HFF-Myc (cell line): Measurements from ENCODE around the gene IRX4.

ENCODE experiments used
- DNase-seq: peaks from one replicate; pipeline ENCODE4 v3.0.0-alpha.2; 2011; ENCODE audit warnings: low read depth; ENCODE audit errors: extremely low read depth
- H3K4me3 ChIP-seq: replicated peaks from 2 replicates; pipeline ENCODE4 v1.5.1; 2011; ENCODE audit warnings: low read depth, mild to moderate bottlenecking, control low read depth, low read length
- TF ChIP-seq, protein P1 (sequence below): IDR thresholded peaks from 2 replicates; pipeline ENCODE4 v1.5.1; 2012; ENCODE audit warnings: mild to moderate bottlenecking, low read depth, low read length, control low read depth; ENCODE audit errors: missing control alignments

Gene IRX4

DNA sequence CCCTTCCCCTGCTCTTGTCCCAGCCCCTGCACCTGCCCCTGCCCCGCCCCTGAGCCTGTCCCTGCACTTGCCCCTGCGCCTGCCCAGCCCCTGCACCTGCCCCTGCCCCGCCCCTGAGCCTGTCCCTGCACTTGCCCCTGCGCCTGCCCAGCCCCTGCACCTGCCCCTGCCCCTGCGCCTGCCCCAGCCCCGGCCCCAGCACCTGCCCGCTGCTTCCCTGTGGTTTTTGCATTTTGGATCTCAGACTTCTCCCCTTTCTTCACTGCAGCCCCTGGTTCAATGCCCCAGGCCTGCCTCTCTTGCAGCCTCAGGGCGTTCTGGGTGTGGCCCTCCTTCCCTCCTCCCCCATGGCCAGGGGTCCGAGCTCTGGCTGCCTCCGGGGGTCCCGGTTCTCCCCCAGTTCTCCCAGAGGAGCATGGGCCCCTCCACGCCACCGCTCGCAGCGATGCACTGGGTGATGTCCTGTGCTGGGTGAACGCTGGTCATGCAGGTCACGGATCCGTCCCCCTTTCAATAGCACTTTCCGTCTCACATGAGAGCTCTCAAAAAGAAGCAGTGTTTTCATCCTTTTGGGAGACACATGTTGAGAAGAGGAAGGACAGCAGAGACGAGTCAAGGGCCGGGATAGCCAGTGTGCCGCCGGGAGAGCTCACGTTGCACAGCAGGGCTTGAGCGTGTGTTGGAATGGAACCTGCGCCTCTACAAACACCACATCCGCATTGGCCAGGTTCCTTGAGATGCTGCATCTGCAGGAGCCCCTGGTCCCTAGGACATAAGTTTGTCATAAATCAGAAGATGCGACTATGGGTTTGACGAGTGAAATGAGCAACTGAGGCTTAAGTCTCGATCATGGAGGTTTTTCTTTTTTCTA, 44.0 kb upstream of the IRX4 start:
- no peak for DNase-seq
- TF ChIP-seq, protein P1, sequence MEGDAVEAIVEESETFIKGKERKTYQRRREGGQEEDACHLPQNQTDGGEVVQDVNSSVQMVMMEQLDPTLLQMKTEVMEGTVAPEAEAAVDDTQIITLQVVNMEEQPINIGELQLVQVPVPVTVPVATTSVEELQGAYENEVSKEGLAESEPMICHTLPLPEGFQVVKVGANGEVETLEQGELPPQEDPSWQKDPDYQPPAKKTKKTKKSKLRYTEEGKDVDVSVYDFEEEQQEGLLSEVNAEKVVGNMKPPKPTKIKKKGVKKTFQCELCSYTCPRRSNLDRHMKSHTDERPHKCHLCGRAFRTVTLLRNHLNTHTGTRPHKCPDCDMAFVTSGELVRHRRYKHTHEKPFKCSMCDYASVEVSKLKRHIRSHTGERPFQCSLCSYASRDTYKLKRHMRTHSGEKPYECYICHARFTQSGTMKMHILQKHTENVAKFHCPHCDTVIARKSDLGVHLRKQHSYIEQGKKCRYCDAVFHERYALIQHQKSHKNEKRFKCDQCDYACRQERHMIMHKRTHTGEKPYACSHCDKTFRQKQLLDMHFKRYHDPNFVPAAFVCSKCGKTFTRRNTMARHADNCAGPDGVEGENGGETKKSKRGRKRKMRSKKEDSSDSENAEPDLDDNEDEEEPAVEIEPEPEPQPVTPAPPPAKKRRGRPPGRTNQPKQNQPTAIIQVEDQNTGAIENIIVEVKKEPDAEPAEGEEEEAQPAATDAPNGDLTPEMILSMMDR: no peak

DNA sequence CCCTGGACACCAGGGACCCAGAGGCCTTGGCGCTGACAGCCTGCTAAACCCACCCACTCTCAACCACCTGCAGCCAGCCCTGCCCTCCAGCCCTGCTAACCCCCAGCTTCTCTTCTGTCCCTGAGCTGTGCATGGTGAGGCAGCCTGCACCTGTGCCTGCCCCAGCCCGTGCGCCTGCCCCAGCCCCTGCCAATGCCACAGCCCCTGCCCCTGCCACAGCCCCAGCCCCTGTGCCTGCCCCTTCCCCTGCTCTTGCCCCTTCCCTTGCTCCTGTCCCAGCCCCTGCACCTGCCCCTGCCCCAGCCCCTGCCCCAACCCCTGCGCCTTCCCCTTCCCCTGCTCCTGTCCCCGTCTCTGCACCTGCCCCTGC, 43.3 kb upstream of the IRX4 start:
- DNase-seq: no peak
- TF ChIP-seq, protein P1: no peak
- no peak overlapping the region for H3K4me3 ChIP-seq

More for the DNA sequence above, 44.0 kb upstream of the IRX4 start:
- no peak overlapping the region for H3K4me3 ChIP-seq

DNA sequence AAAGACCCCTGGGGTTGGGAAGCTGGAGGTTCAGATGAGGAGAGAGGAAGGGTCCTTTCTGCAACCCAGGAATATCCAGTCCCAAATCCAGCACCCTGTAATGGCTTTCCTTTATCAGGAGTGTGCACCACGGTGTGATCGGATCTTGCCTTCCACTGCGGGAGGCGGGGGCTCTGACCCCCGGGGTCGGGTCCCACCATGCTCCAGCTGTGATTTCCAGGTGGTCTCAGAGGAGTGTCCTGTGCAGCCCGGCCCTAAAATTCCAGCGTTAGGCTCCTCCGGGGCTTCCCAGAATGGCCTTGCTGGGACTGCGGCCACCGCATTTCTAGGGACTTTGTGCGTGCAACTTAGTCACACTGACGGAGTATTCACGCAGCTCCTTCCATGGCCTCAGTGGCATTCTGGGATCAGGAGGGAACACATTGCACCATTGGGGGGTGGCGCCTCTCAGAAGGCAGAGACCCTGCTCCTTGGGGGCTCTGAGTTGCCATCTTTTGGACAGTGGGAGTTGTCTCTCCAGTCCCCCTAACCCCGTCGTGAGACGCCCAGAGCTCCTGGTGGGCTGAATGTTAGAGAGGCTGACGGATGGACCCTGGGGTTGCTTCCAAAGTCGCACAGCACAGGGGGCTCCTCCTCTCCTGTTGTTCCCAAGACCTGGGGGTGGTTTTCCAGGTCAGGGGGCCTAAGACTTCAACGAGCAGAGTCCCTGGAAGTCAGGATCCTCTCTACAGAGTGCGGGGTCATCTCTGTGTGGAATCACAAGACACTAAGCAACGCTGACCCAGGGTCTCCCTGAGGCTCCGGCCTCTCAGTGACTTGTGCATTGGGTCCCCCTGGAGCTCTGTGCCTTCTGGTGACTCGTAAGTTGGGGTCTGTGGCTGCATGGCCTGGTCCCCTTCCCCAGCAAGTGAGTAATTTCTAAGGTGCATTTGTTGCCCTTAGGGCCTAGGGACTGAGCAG, 42.7 kb upstream of the IRX4 start:
- TF ChIP-seq, protein P1: no peak
- H3K4me3 ChIP-seq: no peak overlapping the region

DNA sequence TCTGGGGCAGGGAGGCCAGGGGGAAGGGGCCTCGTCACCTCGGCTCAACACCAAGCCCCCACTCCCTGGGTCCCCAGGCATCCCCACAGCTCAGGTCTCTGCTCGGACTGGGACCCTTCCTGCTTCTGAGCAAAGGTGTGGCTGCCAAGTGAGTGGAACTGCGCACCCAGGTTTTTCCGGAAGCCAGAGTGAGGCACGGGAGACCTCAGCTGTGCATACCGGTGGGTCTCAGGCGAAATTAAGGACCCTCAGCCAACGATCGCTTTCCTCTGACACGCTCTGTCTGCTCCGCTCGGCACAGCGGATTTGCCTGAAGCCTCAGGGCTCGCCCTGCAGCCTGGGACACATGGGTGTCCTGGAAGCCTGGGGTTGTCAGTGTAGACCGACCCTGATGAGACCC, 41.0 kb upstream of the IRX4 start:
- TF ChIP-seq, protein P1: no peak
- DNase-seq: no peak

More for the DNA sequence above, 42.7 kb upstream of the IRX4 start:
- no peak for DNase-seq

DNA sequence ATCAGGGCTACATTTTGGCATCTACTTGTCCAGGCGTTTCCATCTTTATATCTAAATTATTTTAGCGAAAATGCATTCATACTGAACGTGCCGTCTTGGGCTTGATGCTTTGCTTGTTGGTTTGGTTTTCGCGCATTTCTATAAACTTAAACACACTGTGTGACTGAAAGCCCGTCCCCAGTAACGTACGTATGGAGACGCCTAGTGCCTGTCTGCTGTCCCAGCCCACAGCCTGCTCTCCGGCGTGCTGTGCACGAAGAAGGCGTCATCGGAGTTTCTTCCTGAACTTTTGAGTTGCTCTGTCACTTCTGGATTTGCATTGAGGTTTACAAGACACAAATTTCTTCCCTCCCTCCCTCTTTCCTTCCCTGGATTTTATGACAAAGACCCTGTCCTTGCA, 40.6 kb upstream of the IRX4 start:
- no peak overlapping the region for H3K4me3 ChIP-seq
- DNase-seq: no peak
- TF ChIP-seq, protein P1: no peak

More for the DNA sequence above, 41.0 kb upstream of the IRX4 start:
- no peak overlapping the region for H3K4me3 ChIP-seq

DNA sequence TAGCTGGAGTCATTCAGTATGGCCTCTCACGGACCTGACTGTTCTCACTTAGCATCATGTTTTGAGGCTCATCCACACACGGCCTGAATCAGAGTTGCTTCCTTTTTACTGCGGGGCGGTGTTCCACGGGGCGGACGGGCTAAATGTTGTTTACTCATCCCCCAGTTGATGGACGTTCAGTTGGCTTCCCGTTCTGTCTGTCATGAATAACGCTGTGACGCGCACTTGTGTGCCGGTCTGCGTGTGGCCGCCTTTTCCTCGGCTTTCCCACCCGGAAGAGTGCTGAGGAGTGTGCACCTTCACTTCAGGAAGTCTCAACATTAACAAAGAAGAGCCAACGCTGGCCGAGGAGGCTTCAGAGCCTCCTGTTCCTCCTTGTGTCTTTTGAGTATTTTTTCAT, 39.0 kb upstream of the IRX4 start:
- TF ChIP-seq, protein P1: no peak
- no peak overlapping the region for H3K4me3 ChIP-seq
- no peak for DNase-seq
